ENCODE measurements around the gene STOX1.

GRCh38 chr10:68871731-68872342 is 44.5 kb downstream of the STOX1 start:
- no peak for TF ChIP-seq EZH2 (IDR thresholded peaks at IDR 0.05; ENCODE audit: borderline replicate concordance)
- TF ChIP-seq, protein P1, sequence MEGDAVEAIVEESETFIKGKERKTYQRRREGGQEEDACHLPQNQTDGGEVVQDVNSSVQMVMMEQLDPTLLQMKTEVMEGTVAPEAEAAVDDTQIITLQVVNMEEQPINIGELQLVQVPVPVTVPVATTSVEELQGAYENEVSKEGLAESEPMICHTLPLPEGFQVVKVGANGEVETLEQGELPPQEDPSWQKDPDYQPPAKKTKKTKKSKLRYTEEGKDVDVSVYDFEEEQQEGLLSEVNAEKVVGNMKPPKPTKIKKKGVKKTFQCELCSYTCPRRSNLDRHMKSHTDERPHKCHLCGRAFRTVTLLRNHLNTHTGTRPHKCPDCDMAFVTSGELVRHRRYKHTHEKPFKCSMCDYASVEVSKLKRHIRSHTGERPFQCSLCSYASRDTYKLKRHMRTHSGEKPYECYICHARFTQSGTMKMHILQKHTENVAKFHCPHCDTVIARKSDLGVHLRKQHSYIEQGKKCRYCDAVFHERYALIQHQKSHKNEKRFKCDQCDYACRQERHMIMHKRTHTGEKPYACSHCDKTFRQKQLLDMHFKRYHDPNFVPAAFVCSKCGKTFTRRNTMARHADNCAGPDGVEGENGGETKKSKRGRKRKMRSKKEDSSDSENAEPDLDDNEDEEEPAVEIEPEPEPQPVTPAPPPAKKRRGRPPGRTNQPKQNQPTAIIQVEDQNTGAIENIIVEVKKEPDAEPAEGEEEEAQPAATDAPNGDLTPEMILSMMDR (IDR thresholded peaks at IDR 0.05; ENCODE audit: poor library complexity) = no peak
